VCaP (cell line): ENCODE data around the gene NUDT14.

Experiments used
- H3K27ac ChIP-seq: fragments of 450-650 bp; 2 replicates; pipeline ENCODE4 v1.5.1; 2017
- CTCF ChIP-seq: fragments of 450-650 bp; conservative IDR thresholded peaks from 2 replicates; pipeline ENCODE4 v1.5.1; 2017; ENCODE audit warnings: mild to moderate bottlenecking, moderate library complexity

NUDT14 gene

GRCh38 chr14:105201156-105201924, 20.2 kb upstream of the NUDT14 start:
- H3K27ac ChIP-seq: no peak overlapping the region

GRCh38 chr14:105200641-105201040, 19.5 kb upstream of the NUDT14 start:
- TF ChIP-seq CTCF: no peak
- H3K27ac ChIP-seq: no peak overlapping the region

More at GRCh38 chr14:105201156-105201924, 20.2 kb upstream of the NUDT14 start:
- peak; percentile 21 for TF ChIP-seq CTCF

- no peak overlapping the region for H3K27ac ChIP-seq
- no peak for TF ChIP-seq CTCF
These were observed 19.0 kb upstream of the NUDT14 start for GRCh38 chr14:105200074-105200473.

GRCh38 chr14:105199093-105199492, 18.0 kb upstream of the NUDT14 start:
- H3K27ac ChIP-seq: no peak overlapping the region
- no peak for TF ChIP-seq CTCF

- no peak for TF ChIP-seq CTCF
- no peak overlapping the region for H3K27ac ChIP-seq
These were observed 17.5 kb upstream of the NUDT14 start for GRCh38 chr14:105198588-105198987.

GRCh38 chr14:105197211-105197641, 16.1 kb upstream of the NUDT14 start:
- H3K27ac ChIP-seq: no peak overlapping the region
- TF ChIP-seq CTCF: no peak

- TF ChIP-seq CTCF: no peak
- no peak overlapping the region for H3K27ac ChIP-seq
These were observed 15.3 kb upstream of the NUDT14 start for GRCh38 chr14:105196265-105196960.
